ENCODE results near the gene PPDPF.

PPDPF gene

GRCh38 chr20:63562461-63563224 is 42.1 kb downstream of the PPDPF start:
- no peak for TF ChIP-seq ZFP3 (CRISPR knock-in tag; IDR thresholded peaks at IDR 0.05)
- TF ChIP-seq ZNF70 (CRISPR knock-in tag; IDR thresholded peaks at IDR 0.05), result no peak
- TF ChIP-seq ZNF8 (CRISPR knock-in tag; IDR thresholded peaks at IDR 0.05), result no peak
- no peak for TF ChIP-seq OSR1 (CRISPR knock-in tag; IDR thresholded peaks at IDR 0.05)
- no peak for TF ChIP-seq CREB5 (CRISPR knock-in tag; IDR thresholded peaks at IDR 0.05; ENCODE audit: low read depth)
- TF ChIP-seq PPARA (CRISPR knock-in tag; IDR thresholded peaks at IDR 0.05; ENCODE audit: borderline replicate concordance), result no peak
- no peak for TF ChIP-seq ZFP30 (CRISPR knock-in tag; IDR thresholded peaks at IDR 0.05)
- no peak for TF ChIP-seq TCF4 (CRISPR knock-in tag; IDR thresholded peaks at IDR 0.05; ENCODE audit: borderline replicate concordance)
- no peak for TF ChIP-seq ZC3H10 (CRISPR knock-in tag; IDR thresholded peaks at IDR 0.05)

GRCh38 chr20:63563225-63563935 is 42.8 kb downstream of the PPDPF start:
- TF ChIP-seq ISL1 (CRISPR knock-in tag; IDR thresholded peaks at IDR 0.05), result no peak
- TF ChIP-seq ZFP30 (CRISPR knock-in tag; IDR thresholded peaks at IDR 0.05), result no peak
- TF ChIP-seq ESRRG (CRISPR knock-in tag; IDR thresholded peaks at IDR 0.05), result no peak
- no peak for TF ChIP-seq ARNTL (CRISPR knock-in tag; IDR thresholded peaks at IDR 0.05; ENCODE audit: borderline replicate concordance, low read depth)
- TF ChIP-seq TOX (CRISPR knock-in tag; IDR thresholded peaks at IDR 0.05; ENCODE audit: borderline replicate concordance), result no peak
- no peak for TF ChIP-seq CREB5 (CRISPR knock-in tag; IDR thresholded peaks at IDR 0.05; ENCODE audit: low read depth)
- no peak for TF ChIP-seq BACH2 (CRISPR knock-in tag; IDR thresholded peaks at IDR 0.05; ENCODE audit: borderline replicate concordance)
- TF ChIP-seq TCF4 (CRISPR knock-in tag; IDR thresholded peaks at IDR 0.05; ENCODE audit: borderline replicate concordance), result no peak
- no peak for TF ChIP-seq OSR1 (CRISPR knock-in tag; IDR thresholded peaks at IDR 0.05)
- TF ChIP-seq RARB (CRISPR knock-in tag; IDR thresholded peaks at IDR 0.05), result no peak
- TF ChIP-seq TSHZ2 (CRISPR knock-in tag; IDR thresholded peaks at IDR 0.05), result no peak
- TF ChIP-seq ZNF565 (CRISPR knock-in tag; conservative IDR thresholded peaks at IDR 0.05; ENCODE audit: low read depth), result no peak
- no peak for TF ChIP-seq ZFP3 (CRISPR knock-in tag; IDR thresholded peaks at IDR 0.05)
- no peak for TF ChIP-seq SNAI2 (CRISPR knock-in tag; IDR thresholded peaks at IDR 0.05)
- ATAC-seq, result no peak

More at GRCh38 chr20:63562461-63563224, 42.1 kb downstream of the PPDPF start:
- ATAC-seq, result no peak

- TF ChIP-seq TOX (CRISPR knock-in tag; IDR thresholded peaks at IDR 0.05; ENCODE audit: borderline replicate concordance) (no peak), ZFP30 (CRISPR knock-in tag; IDR thresholded peaks at IDR 0.05) (no peak), ISL1 (CRISPR knock-in tag; IDR thresholded peaks at IDR 0.05) (no peak), PPARA (CRISPR knock-in tag; IDR thresholded peaks at IDR 0.05; ENCODE audit: borderline replicate concordance) (no peak), CSRNP3 (CRISPR knock-in tag; IDR thresholded peaks at IDR 0.05) (no peak), CSDC2 (CRISPR knock-in tag; IDR thresholded peaks at IDR 0.05) (no peak), ZC3H10 (CRISPR knock-in tag; IDR thresholded peaks at IDR 0.05) (no peak)
- no peak for ATAC-seq
Observed at GRCh38 chr20:63564036-63564810, 43.7 kb downstream of the PPDPF start.
